GM21737 (cell line): ENCODE measurements around the gene GMPR2.

Experiments
- ATAC-seq: cut with Tn5 transposase; IDR thresholded peaks from one replicate; pipeline ENCODE4 v1.9.1; 2021; ENCODE audit warnings: mild to moderate bottlenecking, moderate library complexity; ENCODE audit not compliant: unreplicated experiment

GMPR2 gene

GRCh38 chr14:24232645-24233537 lies at the start of gene GMPR2:
GMPR2 (plus strand) TSS chr14:24232929; CDS start chr14:24233254, 325 bp downstream.
- peak; percentile 37 for ATAC-seq

- ATAC-seq = no peak
Observed at GRCh38 chr14:24183014-24183481, 49.7 kb upstream of the GMPR2 start.

GRCh38 chr14:24184104-24184970 lies 48.4 kb upstream of the GMPR2 start:
- no peak for ATAC-seq

GRCh38 chr14:24185026-24185425 lies 47.7 kb upstream of the GMPR2 start:
- ATAC-seq = no peak

- no peak for ATAC-seq
Observed at GRCh38 chr14:24185741-24186140, 47.0 kb upstream of the GMPR2 start.

GRCh38 chr14:24186831-24187538 lies 45.7 kb upstream of the GMPR2 start:
- ATAC-seq = no peak

- ATAC-seq = no peak
Observed at GRCh38 chr14:24187539-24187915, 45.2 kb upstream of the GMPR2 start.

GRCh38 chr14:24188251-24189058 lies 44.3 kb upstream of the GMPR2 start, which contains the start of gene IPO4:
IPO4 (minus strand) TSS chr14:24188816; CDS start chr14:24188787, 29 bp downstream.
- ATAC-seq = peak; percentile 79

- ATAC-seq = no peak
Observed at GRCh38 chr14:24189059-24189375, 43.7 kb upstream of the GMPR2 start.

GRCh38 chr14:24189460-24189859 lies 43.3 kb upstream of the GMPR2 start:
- no peak for ATAC-seq

GRCh38 chr14:24190416-24190815 lies 42.3 kb upstream of the GMPR2 start:
- ATAC-seq = no peak

- ATAC-seq = no peak
Observed at GRCh38 chr14:24192933-24193332, 39.8 kb upstream of the GMPR2 start.

- no peak for ATAC-seq
Observed at GRCh38 chr14:24194186-24194872, 38.4 kb upstream of the GMPR2 start.

GRCh38 chr14:24194873-24195185 lies 37.9 kb upstream of the GMPR2 start:
- no peak for ATAC-seq

- ATAC-seq = peak; percentile 80
Observed at GRCh38 chr14:24195186-24196070, 37.3 kb upstream of the GMPR2 start, which contains the start of gene TM9SF1. TM9SF1 (minus strand) TSS chr14:24195441; CDS start chr14:24195019, 422 bp downstream.

GRCh38 chr14:24196071-24197055 lies 36.4 kb upstream of the GMPR2 start:
- no peak for ATAC-seq

GRCh38 chr14:24197056-24197450 lies 35.7 kb upstream of the GMPR2 start:
- no peak for ATAC-seq
